ENCODE measurements around the gene ADAMTSL5.
A peak's percentile ranks its signal among the peaks of the same experiment; 100 is the strongest.

ADAMTSL5 gene

DNA sequence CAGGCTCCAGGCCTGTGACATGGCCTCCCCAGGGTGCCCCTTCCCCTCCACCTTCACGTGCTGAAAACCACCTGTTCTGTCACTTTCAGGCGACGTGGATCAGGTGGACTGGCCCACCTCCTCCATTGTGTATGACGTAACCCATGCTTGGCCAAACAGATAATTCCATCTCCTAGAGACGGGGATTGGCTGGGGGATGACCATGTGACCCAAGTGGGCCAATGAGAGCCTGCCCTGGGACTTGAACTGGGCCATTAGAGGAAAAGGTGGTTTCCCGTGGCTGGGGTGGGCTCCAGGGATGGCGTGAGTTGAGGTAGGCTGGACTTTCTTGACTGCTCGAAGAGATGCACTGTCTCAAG lies 3.6 kb upstream of the ADAMTSL5 start:
- no peak overlapping the region for H3K4me3 ChIP-seq (ENCODE audit: low read length)
- no peak for DNase-seq (ENCODE audit: low read depth)
- TF ChIP-seq, protein P1, sequence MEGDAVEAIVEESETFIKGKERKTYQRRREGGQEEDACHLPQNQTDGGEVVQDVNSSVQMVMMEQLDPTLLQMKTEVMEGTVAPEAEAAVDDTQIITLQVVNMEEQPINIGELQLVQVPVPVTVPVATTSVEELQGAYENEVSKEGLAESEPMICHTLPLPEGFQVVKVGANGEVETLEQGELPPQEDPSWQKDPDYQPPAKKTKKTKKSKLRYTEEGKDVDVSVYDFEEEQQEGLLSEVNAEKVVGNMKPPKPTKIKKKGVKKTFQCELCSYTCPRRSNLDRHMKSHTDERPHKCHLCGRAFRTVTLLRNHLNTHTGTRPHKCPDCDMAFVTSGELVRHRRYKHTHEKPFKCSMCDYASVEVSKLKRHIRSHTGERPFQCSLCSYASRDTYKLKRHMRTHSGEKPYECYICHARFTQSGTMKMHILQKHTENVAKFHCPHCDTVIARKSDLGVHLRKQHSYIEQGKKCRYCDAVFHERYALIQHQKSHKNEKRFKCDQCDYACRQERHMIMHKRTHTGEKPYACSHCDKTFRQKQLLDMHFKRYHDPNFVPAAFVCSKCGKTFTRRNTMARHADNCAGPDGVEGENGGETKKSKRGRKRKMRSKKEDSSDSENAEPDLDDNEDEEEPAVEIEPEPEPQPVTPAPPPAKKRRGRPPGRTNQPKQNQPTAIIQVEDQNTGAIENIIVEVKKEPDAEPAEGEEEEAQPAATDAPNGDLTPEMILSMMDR (conservative IDR thresholded peaks at IDR 0.05; ENCODE audit: low read length): no peak

GRCh38 chr19:1514986-1515721 lies 2.3 kb upstream of the ADAMTSL5 start:
- no peak overlapping the region for H3K4me3 ChIP-seq (ENCODE audit: low read length)
- DNase-seq (ENCODE audit: low read depth): no peak
- TF ChIP-seq, protein P1 (conservative IDR thresholded peaks at IDR 0.05; ENCODE audit: low read length): no peak

GRCh38 chr19:1514295-1514661 lies 1.5 kb upstream of the ADAMTSL5 start:
- no peak overlapping the region for H3K4me3 ChIP-seq (ENCODE audit: low read length)
- TF ChIP-seq, protein P1 (conservative IDR thresholded peaks at IDR 0.05; ENCODE audit: low read length): no peak

GRCh38 chr19:1513499-1514294 lies 878 bp upstream of the ADAMTSL5 start:
- peak; percentile 66 for DNase-seq (ENCODE audit: low read depth)
- H3K4me3 ChIP-seq (ENCODE audit: low read length): peak overlapping the region; percentile 89
- TF ChIP-seq, protein P1 (conservative IDR thresholded peaks at IDR 0.05; ENCODE audit: low read length): peak; percentile 65

More at GRCh38 chr19:1514295-1514661, 1.5 kb upstream of the ADAMTSL5 start:
- DNase-seq (ENCODE audit: low read depth): no peak

DNA sequence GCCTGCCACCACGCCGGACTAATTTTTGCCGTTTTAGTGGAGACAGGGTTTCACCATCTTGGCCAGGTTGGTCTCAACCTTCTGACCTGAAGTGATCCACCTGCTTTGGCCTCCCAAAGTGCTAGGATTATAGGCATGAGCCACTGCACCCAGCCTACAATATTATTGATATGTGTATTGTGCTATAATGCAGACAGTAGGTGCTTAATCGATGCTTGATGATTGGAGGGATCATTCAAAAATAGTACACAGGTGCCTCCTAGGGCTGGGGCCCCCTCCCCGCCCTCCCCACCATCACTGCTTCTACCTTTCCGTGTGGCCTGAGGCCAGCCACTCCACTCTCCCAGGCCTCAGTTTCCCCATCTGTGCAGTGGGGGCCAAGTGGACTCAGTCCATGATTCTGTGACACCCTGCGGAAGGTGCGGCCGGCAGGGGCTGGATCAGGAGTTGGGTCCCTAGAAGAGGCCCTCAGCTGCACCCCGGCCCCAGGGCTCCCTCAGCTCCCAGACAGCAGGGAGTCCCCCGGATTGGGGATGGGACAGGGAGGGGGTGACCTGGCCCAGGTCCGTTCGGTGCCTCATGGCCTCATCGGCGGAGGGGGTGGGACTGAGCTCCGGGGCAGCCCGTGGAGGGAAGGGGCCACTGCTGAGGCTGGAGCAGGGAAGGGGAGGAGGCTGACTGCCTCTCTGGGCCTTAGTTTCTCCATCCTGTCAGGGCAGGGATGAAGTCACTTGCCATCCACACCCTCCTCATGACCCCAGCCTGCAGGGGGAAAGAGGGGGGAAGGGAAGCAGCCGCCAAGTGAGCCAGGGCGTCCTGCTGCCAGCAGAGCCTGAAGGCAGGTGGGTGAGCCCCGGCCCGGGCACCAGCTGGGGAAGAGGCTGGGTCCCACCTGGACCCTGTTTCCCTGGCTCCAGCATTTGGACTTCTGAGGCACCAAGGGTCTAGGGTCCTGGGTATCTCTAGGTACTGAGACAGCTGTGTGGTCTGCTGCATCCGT lies 1.2 kb downstream of the ADAMTSL5 start:
- DNase-seq (ENCODE audit: low read depth): no peak
- TF ChIP-seq, protein P1 (conservative IDR thresholded peaks at IDR 0.05; ENCODE audit: low read length): no peak
- no peak overlapping the region; the same call in 1 of the 2 replicates for H3K4me3 ChIP-seq (ENCODE audit: low read length)

- no peak overlapping the region for H3K4me3 ChIP-seq (ENCODE audit: low read length)
- TF ChIP-seq, protein P1 (conservative IDR thresholded peaks at IDR 0.05; ENCODE audit: low read length): no peak
- DNase-seq (ENCODE audit: low read depth): no peak
These were observed 2.0 kb downstream of the ADAMTSL5 start for GRCh38 chr19:1510807-1511206.
